Measurements from ENCODE around the gene SHB.
"Not testable (repeated sequence)": the region's sequence is repeated elsewhere in the genome, so short reads cannot be mapped to it uniquely, and the experiment has no call there.

SHB gene

GRCh38 chr9:38045939-38046338 lies 23.1 kb downstream of the SHB start:
- not testable (repeated sequence) for H3K27ac Mint-ChIP-seq; DNase-seq; H3K36me3 Mint-ChIP-seq (ENCODE audit: low read depth); H3K9me3 Mint-ChIP-seq; H3K4me3 Mint-ChIP-seq; H3K27me3 Mint-ChIP-seq
- H3K4me1 Mint-ChIP-seq (ENCODE audit: low read depth) = peaks cover 11% of the 10 kb centered on the region

DNA sequence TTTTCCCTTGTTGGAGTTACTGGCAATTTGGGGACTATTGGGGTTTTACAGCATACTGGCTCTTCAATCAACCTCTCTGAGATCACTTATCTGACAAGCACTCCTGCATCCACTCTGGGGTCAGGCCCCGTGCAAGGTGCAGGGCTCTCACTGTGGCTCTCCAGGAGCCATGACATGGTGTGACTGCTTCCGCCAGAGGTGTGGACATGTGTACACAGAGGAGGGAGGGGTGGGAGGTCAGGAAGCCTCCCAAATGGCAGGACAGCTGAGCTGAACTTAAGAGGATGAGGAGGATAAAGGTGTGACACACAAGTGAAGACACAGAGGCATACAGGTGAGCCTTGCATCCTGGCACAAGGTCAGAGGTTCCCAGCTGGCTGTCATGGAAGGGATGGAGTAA lies 24.3 kb downstream of the SHB start:
- no peaks in the 10 kb centered on the region for H3K27me3 Mint-ChIP-seq
- peaks cover 11% of the 10 kb centered on the region for H3K4me1 Mint-ChIP-seq (ENCODE audit: low read depth)
- no peak overlapping the region for H3K4me3 Mint-ChIP-seq
- H3K36me3 Mint-ChIP-seq (ENCODE audit: low read depth) = no peaks in the 10 kb centered on the region
- no peak overlapping the region for H3K27ac Mint-ChIP-seq
- no peaks in the 10 kb centered on the region for H3K9me3 Mint-ChIP-seq
- no peak for DNase-seq

DNA sequence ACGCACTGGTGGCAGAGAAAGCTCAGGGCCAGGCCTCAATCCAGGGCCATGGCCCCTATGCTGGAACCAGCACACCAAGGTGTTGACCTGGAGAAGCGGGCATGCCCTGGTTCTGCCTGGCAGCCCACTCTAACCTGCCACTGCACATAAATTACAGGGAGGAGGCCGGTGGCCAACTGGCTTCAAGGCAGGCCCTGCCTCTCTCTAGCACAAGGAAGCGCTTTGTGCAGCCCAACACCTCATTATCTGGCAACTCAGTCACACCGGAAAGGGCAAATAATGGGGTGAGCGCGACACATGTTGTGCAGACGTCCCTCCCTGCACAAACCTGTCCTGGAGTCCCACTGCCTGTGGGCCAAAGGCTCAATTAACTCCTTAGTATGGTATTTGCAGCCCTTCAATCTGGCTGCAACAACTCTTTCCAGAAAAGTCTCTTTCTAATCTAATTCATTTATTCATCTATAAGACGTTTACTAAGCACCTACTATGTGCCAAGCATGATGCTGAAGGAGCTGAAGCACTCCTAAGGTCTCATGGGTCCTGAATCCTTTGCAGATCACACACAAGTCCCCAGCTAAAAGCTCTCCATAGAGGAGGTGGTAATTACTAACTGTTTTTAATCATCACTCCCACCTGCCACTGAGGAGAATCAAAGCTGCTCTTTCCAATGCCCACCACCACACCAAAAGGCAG lies 24.9 kb downstream of the SHB start:
- Mint-ChIP-seq H3K27ac (no peak overlapping the region), H3K27me3 (no peaks in the 10 kb centered on the region), H3K36me3 (ENCODE audit: low read depth) (no peaks in the 10 kb centered on the region), H3K9me3 (no peaks in the 10 kb centered on the region), H3K4me1 (ENCODE audit: low read depth) (peaks cover 11% of the 10 kb centered on the region), H3K4me3 (no peak overlapping the region)
- no peak for DNase-seq

GRCh38 chr9:38042626-38043357 lies 26.2 kb downstream of the SHB start:
- Mint-ChIP-seq H3K9me3 (no peaks in the 10 kb centered on the region), H3K27ac (no peak overlapping the region), H3K27me3 (no peaks in the 10 kb centered on the region), H3K4me1 (ENCODE audit: low read depth) (peaks cover 8% of the 10 kb centered on the region), H3K4me3 (no peak overlapping the region), H3K36me3 (ENCODE audit: low read depth) (no peaks in the 10 kb centered on the region)
- no peak for DNase-seq

DNA sequence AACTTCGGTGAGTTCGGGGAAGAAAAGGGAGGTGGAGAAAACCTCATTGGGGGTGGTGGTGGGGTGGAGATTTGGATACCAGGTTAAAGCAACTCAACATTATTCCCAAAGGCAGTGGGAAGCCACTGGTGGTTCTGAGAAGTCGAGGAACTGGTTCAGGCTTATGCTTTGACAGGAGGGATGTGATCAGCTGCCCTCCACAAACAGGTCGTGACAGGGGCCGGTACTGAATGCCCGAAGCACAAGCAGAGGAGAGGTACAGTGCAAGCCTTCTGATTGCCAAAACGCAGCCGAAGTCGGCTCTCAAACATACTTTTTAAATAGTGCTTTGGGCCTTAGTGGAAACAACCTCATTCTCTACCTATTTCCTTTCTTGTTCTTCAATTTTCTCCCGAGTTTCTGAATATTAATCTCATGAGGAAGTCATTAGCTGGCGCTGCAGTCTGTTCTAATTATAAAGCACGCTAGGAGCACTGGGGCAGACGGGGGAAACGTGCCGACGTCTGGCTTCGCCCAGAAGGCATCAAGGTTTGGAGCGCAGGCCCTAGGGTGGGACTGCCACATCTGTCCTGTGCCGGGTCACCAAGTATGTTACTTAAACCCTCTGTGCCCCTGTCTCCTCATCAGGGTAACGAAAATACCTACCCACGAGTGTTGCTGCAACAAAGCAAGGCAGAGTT lies 27.3 kb downstream of the SHB start:
- H3K27me3 Mint-ChIP-seq = no peaks in the 10 kb centered on the region
- H3K4me1 Mint-ChIP-seq (ENCODE audit: low read depth) = no peaks in the 10 kb centered on the region
- no peak for DNase-seq
- no peaks in the 10 kb centered on the region for H3K9me3 Mint-ChIP-seq
- no peak overlapping the region for H3K27ac Mint-ChIP-seq
- no peak overlapping the region for H3K4me3 Mint-ChIP-seq
- no peaks in the 10 kb centered on the region for H3K36me3 Mint-ChIP-seq (ENCODE audit: low read depth)

DNA sequence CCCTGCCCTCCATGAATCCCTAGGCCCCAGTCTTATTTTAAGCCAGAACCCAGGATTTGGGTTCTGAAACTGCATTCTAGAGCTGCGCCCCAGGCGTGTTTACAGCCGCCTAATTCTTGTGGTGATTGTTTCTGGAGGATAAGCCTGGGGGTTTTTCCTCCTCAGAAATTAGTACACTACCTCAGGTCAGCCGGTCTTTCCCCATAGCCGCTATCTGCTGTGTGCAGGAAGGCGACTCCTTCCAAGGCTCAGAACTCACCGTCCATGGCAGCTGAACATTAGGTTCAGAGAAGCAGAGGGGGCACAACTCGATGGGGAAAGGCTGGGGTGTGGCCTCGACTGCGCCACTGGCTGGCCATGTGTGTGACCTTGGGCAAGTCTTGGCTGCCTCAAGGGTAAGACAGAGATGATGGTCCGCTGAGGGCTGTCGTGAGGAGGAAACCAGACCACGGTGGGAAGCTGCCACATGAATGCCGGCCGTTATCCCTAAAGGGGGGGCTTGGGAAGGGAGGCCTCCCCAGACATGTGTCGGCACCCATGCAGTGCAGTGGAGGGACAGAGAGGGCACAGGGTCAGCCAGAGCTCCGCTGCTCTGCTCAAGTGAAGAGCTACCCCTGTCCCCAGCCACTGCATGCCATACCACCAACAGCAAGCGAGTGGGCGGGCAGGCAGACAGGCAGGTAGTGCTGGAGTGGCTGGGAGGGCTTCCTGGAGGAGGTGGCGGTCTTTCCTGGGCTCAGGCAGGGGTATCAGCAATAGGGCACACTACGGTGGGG lies 28.9 kb downstream of the SHB start:
- DNase-seq = no peak
- Mint-ChIP-seq H3K4me1 (ENCODE audit: low read depth) (peaks cover 4% of the 10 kb centered on the region), H3K27me3 (no peaks in the 10 kb centered on the region), H3K27ac (no peak overlapping the region), H3K4me3 (no peak overlapping the region), H3K9me3 (no peaks in the 10 kb centered on the region), H3K36me3 (ENCODE audit: low read depth) (no peaks in the 10 kb centered on the region)

- no peaks in the 10 kb centered on the region for H3K27me3 Mint-ChIP-seq
- H3K27ac Mint-ChIP-seq = no peak overlapping the region
- H3K9me3 Mint-ChIP-seq = no peaks in the 10 kb centered on the region
- H3K4me1 Mint-ChIP-seq (ENCODE audit: low read depth) = peaks cover 4% of the 10 kb centered on the region
- no peaks in the 10 kb centered on the region for H3K36me3 Mint-ChIP-seq (ENCODE audit: low read depth)
- H3K4me3 Mint-ChIP-seq = no peak overlapping the region
- no peak for DNase-seq
These were observed 29.7 kb downstream of the SHB start for GRCh38 chr9:38039090-38039906.

- H3K36me3 Mint-ChIP-seq (ENCODE audit: low read depth) = no peaks in the 10 kb centered on the region
- H3K4me1 Mint-ChIP-seq (ENCODE audit: low read depth) = peaks cover 4% of the 10 kb centered on the region
- no peaks in the 10 kb centered on the region for H3K9me3 Mint-ChIP-seq
- H3K27ac Mint-ChIP-seq = no peak overlapping the region
- no peak overlapping the region for H3K4me3 Mint-ChIP-seq
- no peak for DNase-seq
- no peaks in the 10 kb centered on the region for H3K27me3 Mint-ChIP-seq
These were observed 30.5 kb downstream of the SHB start for GRCh38 chr9:38038307-38039089.

DNA sequence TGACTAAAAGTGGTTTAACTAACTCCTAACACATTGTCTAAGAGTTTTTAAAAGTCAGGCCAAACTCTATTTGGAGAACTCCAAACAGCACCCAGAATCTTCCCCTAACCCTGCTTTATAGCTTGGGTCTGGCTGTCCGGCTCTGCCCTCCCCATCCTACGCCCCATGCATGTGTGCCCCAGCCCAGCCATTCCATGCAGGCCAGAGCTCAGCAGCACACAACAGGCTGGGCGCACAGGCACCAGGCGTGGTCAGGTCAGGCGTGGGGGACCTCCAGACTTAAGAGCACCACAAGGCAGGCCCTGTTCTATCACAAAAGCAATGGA lies 31.1 kb downstream of the SHB start:
- Mint-ChIP-seq H3K4me1 (ENCODE audit: low read depth) (peaks cover 4% of the 10 kb centered on the region), H3K9me3 (no peaks in the 10 kb centered on the region), H3K4me3 (no peak overlapping the region), H3K36me3 (ENCODE audit: low read depth) (no peaks in the 10 kb centered on the region), H3K27ac (no peak overlapping the region), H3K27me3 (no peaks in the 10 kb centered on the region)
- DNase-seq = no peak

GRCh38 chr9:38036359-38037084 lies 32.5 kb downstream of the SHB start:
- H3K4me3 Mint-ChIP-seq = no peak overlapping the region
- no peaks in the 10 kb centered on the region for H3K27me3 Mint-ChIP-seq
- H3K9me3 Mint-ChIP-seq = no peaks in the 10 kb centered on the region
- peaks cover 4% of the 10 kb centered on the region for H3K4me1 Mint-ChIP-seq (ENCODE audit: low read depth)
- no peak overlapping the region for H3K27ac Mint-ChIP-seq
- H3K36me3 Mint-ChIP-seq (ENCODE audit: low read depth) = no peaks in the 10 kb centered on the region
- no peak for DNase-seq

DNA sequence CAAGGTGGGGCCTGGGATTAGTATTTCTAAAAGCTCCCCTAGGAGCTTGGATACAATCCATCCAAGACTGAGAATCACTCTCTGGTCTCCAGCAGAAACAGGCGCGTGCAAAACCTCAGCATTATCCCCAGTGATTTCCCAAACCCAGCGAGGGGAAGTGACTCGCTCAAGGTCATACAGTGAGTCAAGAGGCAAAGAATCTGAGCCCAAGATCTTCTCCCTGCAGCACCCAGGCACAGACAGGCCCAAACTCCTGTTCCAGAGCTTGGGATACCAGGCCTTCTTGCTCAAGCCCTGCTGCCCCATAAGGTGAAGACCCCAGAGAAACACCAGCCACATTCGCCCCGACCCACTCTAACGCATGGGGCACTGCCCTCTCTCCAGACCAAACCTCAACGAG lies 33.2 kb downstream of the SHB start:
- no peak overlapping the region for H3K27ac Mint-ChIP-seq
- H3K4me3 Mint-ChIP-seq = no peak overlapping the region
- H3K36me3 Mint-ChIP-seq (ENCODE audit: low read depth) = no peaks in the 10 kb centered on the region
- peaks cover 4% of the 10 kb centered on the region for H3K4me1 Mint-ChIP-seq (ENCODE audit: low read depth)
- H3K9me3 Mint-ChIP-seq = no peaks in the 10 kb centered on the region
- no peak for DNase-seq
- no peaks in the 10 kb centered on the region for H3K27me3 Mint-ChIP-seq

DNA sequence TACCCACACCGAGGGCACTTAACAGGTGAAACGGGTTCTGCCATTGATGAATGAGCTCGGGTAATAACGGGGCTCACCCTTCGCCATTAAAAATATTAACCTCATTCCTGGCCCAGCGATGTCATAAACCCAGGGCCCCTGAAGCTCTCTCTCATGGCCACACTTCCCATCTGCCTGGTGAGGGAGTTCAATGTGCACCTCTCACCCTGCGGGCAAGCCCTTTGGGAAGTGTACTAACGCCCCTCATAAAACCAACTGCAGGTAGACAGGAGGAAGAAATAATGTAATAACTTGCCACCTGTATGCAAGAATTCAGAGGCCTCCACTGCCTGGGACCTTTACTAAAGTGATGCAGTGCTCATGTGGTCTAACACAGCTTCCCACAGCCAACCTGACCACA lies 35.1 kb downstream of the SHB start:
- H3K4me1 Mint-ChIP-seq (ENCODE audit: low read depth) = peaks cover 9% of the 10 kb centered on the region
- no peaks in the 10 kb centered on the region for H3K36me3 Mint-ChIP-seq (ENCODE audit: low read depth)
- no peaks in the 10 kb centered on the region for H3K27me3 Mint-ChIP-seq

More for the DNA sequence above, 35.1 kb downstream of the SHB start:
- no peaks in the 10 kb centered on the region for H3K9me3 Mint-ChIP-seq
- no peak for DNase-seq
- H3K27ac Mint-ChIP-seq = no peak overlapping the region
- H3K4me3 Mint-ChIP-seq = no peak overlapping the region
